Activated naive CD4-positive, alpha-beta T cell treated with anti-CD3 and anti-CD28 coated beads for 36 hours (primary cell): ENCODE data around the gene GNG11. TPM values are rescaled to one million over a fixed set of nuclear protein-coding genes. Genes with fewer than 3 reads are reported as not detected.
"Not testable (repeated sequence)": the region's sequence is repeated elsewhere in the genome, so short reads cannot be mapped to it uniquely, and the experiment has no call there.

Experiments
- CTCF ChIA-PET: fragments of 350-600 bp; sonication (Branson Sonifier 250); formaldehyde crosslinking; loops from one replicate; lab custom pipeline; 2021; ENCODE audit warnings: antibody characterized with exemption; lab: Charles Lee
- DNase-seq: peaks from one replicate; pipeline ENCODE4 v3.0.0-alpha.2; 2020
- H3K27ac Mint-ChIP-seq: one replicate; pipeline ENCODE4 v1.8.0; 2021; ENCODE audit warnings: mild to moderate bottlenecking, mixed read lengths
- H3K27me3 Mint-ChIP-seq: one replicate; pipeline ENCODE4 v1.8.0; 2021; ENCODE audit warnings: low read depth, mixed read lengths
- H3K36me3 Mint-ChIP-seq: one replicate; pipeline ENCODE4 v1.8.0; 2021; ENCODE audit warnings: low read depth, mixed read lengths
- H3K4me1 Mint-ChIP-seq: one replicate; pipeline ENCODE4 v1.8.0; 2021; ENCODE audit warnings: low read depth, mixed read lengths
- H3K4me3 Mint-ChIP-seq: one replicate; pipeline ENCODE4 v1.8.0; 2021; ENCODE audit warnings: mild to moderate bottlenecking, moderate library complexity, mixed read lengths
- H3K9me3 Mint-ChIP-seq: one replicate; pipeline ENCODE4 v1.8.0; 2021; ENCODE audit warnings: mixed read lengths
- intact Hi-C: fragments of 100-400 bp; cut with micrococcal nuclease; formaldehyde crosslinking; loops from one replicate; pipeline ENCODE4 v1.15.1; 2023
- total RNA-seq, 2 experiments: library from RNA; stranded (reverse); gene quantifications; one replicate each; pipeline ENCODE4 v1.2.3, GENCODE V29; 2021

The GNG11 gene
- total RNA-seq, 2 experiments from 2014 or later, result not detected

GRCh38 chr7:93915206-93915842 is 6.2 kb upstream of the GNG11 start:
- not testable (repeated sequence) for H3K27me3 Mint-ChIP-seq, H3K27ac Mint-ChIP-seq, H3K9me3 Mint-ChIP-seq

GRCh38 chr7:93915888-93916287 is 5.6 kb upstream of the GNG11 start:
- H3K27me3 Mint-ChIP-seq, result peaks cover 14% of the 10 kb centered on the region
- H3K9me3 Mint-ChIP-seq, H3K27ac Mint-ChIP-seq, CTCF ChIA-PET, H3K4me3 Mint-ChIP-seq, intact Hi-C loops, DNase-seq, H3K4me1 Mint-ChIP-seq, H3K36me3 Mint-ChIP-seq: not testable (repeated sequence)

More at GRCh38 chr7:93915206-93915842, 6.2 kb upstream of the GNG11 start:
- H3K36me3 Mint-ChIP-seq, DNase-seq, intact Hi-C loops, H3K4me1 Mint-ChIP-seq, H3K4me3 Mint-ChIP-seq, CTCF ChIA-PET: not testable (repeated sequence)

- DNase-seq, H3K36me3 Mint-ChIP-seq, H3K4me1 Mint-ChIP-seq, H3K27ac Mint-ChIP-seq, H3K9me3 Mint-ChIP-seq, CTCF ChIA-PET, intact Hi-C loops, H3K4me3 Mint-ChIP-seq: not testable (repeated sequence)
- H3K27me3 Mint-ChIP-seq, result peaks cover 17% of the 10 kb centered on the region
Measured at GRCh38 chr7:93916315-93916714, 5.2 kb upstream of the GNG11 start.

GRCh38 chr7:93920496-93921182 is 896 bp upstream of the GNG11 start:
- Mint-ChIP-seq H3K4me3 (no peak overlapping the region), H3K27ac (no peak overlapping the region), H3K4me1 (peaks cover 2% of the 10 kb centered on the region), H3K36me3 (no peaks in the 10 kb centered on the region), H3K9me3 (no peaks in the 10 kb centered on the region), H3K27me3 (peaks cover 35% of the 10 kb centered on the region)
- intact Hi-C loops, result loop anchor here (1.0 kb wide), 1 partner anchor 168 kb away; no protein-coding TSS in a partner anchor
- no peak for DNase-seq
- CTCF ChIA-PET, result interaction anchor here (1.2 kb wide), 1 partner anchor 474 kb away, joined by 3 read pairs; no protein-coding TSS in a partner anchor

- no peak for DNase-seq
- peaks cover 35% of the 10 kb centered on the region for H3K27me3 Mint-ChIP-seq
Measured at GRCh38 chr7:93921186-93921585, 349 bp upstream of the GNG11 start.

GRCh38 chr7:93923296-93923695 is 1.8 kb downstream of the GNG11 start:
- intact Hi-C loops, result no loop called here
- DNase-seq, result no peak
- no peak overlapping the region for H3K4me3 Mint-ChIP-seq
- peaks cover 2% of the 10 kb centered on the region for H3K4me1 Mint-ChIP-seq
- no peaks in the 10 kb centered on the region for H3K9me3 Mint-ChIP-seq
- H3K27me3 Mint-ChIP-seq, result peaks cover 39% of the 10 kb centered on the region
- H3K36me3 Mint-ChIP-seq, result no peaks in the 10 kb centered on the region
- no peak overlapping the region for H3K27ac Mint-ChIP-seq
- CTCF ChIA-PET, result no interaction called here

More at GRCh38 chr7:93921186-93921585, 349 bp upstream of the GNG11 start:
- CTCF ChIA-PET, result interaction anchor here (1.2 kb wide), 1 partner anchor 474 kb away, joined by 3 read pairs; no protein-coding TSS in a partner anchor
- Mint-ChIP-seq H3K36me3 (no peaks in the 10 kb centered on the region), H3K27ac (no peak overlapping the region), H3K4me1 (peaks cover 2% of the 10 kb centered on the region), H3K4me3 (no peak overlapping the region), H3K9me3 (no peaks in the 10 kb centered on the region)
- intact Hi-C loops, result loop anchor here (1.0 kb wide), 1 partner anchor 167 kb away; no protein-coding TSS in a partner anchor

GRCh38 chr7:93923942-93924341 is 2.4 kb downstream of the GNG11 start:
- Mint-ChIP-seq H3K27ac (no peak overlapping the region), H3K4me1 (peaks cover 2% of the 10 kb centered on the region), H3K9me3 (no peaks in the 10 kb centered on the region), H3K4me3 (no peak overlapping the region), H3K27me3 (peaks cover 39% of the 10 kb centered on the region), H3K36me3 (no peaks in the 10 kb centered on the region)
- intact Hi-C loops, result no loop called here
- DNase-seq, result no peak
- CTCF ChIA-PET, result no interaction called here

- no peak overlapping the region for H3K27ac Mint-ChIP-seq
- H3K27me3 Mint-ChIP-seq, result peaks cover 31% of the 10 kb centered on the region
- no peak for DNase-seq
- H3K36me3 Mint-ChIP-seq, result no peaks in the 10 kb centered on the region
- CTCF ChIA-PET, result no interaction called here
- intact Hi-C loops, result no loop called here
- H3K9me3 Mint-ChIP-seq, result no peaks in the 10 kb centered on the region
- no peak overlapping the region for H3K4me3 Mint-ChIP-seq
- H3K4me1 Mint-ChIP-seq, result no peaks in the 10 kb centered on the region
Measured at GRCh38 chr7:93926800-93927199, 5.3 kb downstream of the GNG11 start.

GRCh38 chr7:93927585-93927984 is 6.0 kb downstream of the GNG11 start:
- H3K27ac Mint-ChIP-seq, result no peak overlapping the region
- no peak overlapping the region for H3K4me3 Mint-ChIP-seq
- intact Hi-C loops, result no loop called here
- H3K9me3 Mint-ChIP-seq, result no peaks in the 10 kb centered on the region
- DNase-seq, result no peak
- no peaks in the 10 kb centered on the region for H3K36me3 Mint-ChIP-seq
- H3K27me3 Mint-ChIP-seq, result peaks cover 27% of the 10 kb centered on the region
- H3K4me1 Mint-ChIP-seq, result no peaks in the 10 kb centered on the region
- CTCF ChIA-PET, result no interaction called here

GRCh38 chr7:93931655-93932054 is 10.1 kb downstream of the GNG11 start:
- peaks cover 21% of the 10 kb centered on the region for H3K27me3 Mint-ChIP-seq
- DNase-seq, result no peak
- intact Hi-C loops, result no loop called here
- no peak overlapping the region for H3K4me3 Mint-ChIP-seq
- CTCF ChIA-PET, result no interaction called here
- H3K27ac Mint-ChIP-seq, result no peak overlapping the region
- H3K36me3 Mint-ChIP-seq, result no peaks in the 10 kb centered on the region
- H3K9me3 Mint-ChIP-seq, result no peaks in the 10 kb centered on the region
- H3K4me1 Mint-ChIP-seq, result no peaks in the 10 kb centered on the region

GRCh38 chr7:93933156-93933555 is 11.6 kb downstream of the GNG11 start:
- no peak for DNase-seq
- intact Hi-C loops, result no loop called here
- Mint-ChIP-seq H3K9me3 (no peaks in the 10 kb centered on the region), H3K4me1 (no peaks in the 10 kb centered on the region), H3K4me3 (no peak overlapping the region), H3K36me3 (no peaks in the 10 kb centered on the region), H3K27ac (no peak overlapping the region), H3K27me3 (peaks cover 18% of the 10 kb centered on the region)
- CTCF ChIA-PET, result no interaction called here

- Mint-ChIP-seq H3K36me3 (no peaks in the 10 kb centered on the region), H3K4me1 (no peaks in the 10 kb centered on the region), H3K9me3 (no peaks in the 10 kb centered on the region), H3K4me3 (no peak overlapping the region), H3K27me3 (peaks cover 24% of the 10 kb centered on the region), H3K27ac (no peak overlapping the region)
- intact Hi-C loops, result no loop called here
- CTCF ChIA-PET, result no interaction called here
- no peak for DNase-seq
Measured at GRCh38 chr7:93935102-93935501, 13.6 kb downstream of the GNG11 start.

- Mint-ChIP-seq H3K36me3 (no peaks in the 10 kb centered on the region), H3K4me3 (no peak overlapping the region), H3K4me1 (no peaks in the 10 kb centered on the region), H3K27ac (no peak overlapping the region), H3K9me3 (no peaks in the 10 kb centered on the region), H3K27me3 (peaks cover 29% of the 10 kb centered on the region)
- DNase-seq, result no peak
- CTCF ChIA-PET, result no interaction called here
- intact Hi-C loops, result no loop called here
Measured at GRCh38 chr7:93937818-93938217, 16.3 kb downstream of the GNG11 start.
